OCI-LY3 (cell line): Measurements from ENCODE around the gene SMR3A.

Experiments used
- EZH2phosphoT487 ChIP-seq: fragments of 200-600 bp; shearing (Covaris generic); IDR thresholded peaks from 2 replicates; pipeline ENCODE4 v1.6.1; 2018; ENCODE audit warnings: antibody characterized with exemption, mixed run types, low read depth
- TF ChIP-seq, protein P1 (sequence below): fragments of 200-600, 300-600 bp; sonication (generic); IDR thresholded peaks from 2 replicates; pipeline ENCODE4 v1.5.1; 2014; ENCODE audit warnings: antibody characterized with exemption, low read length, low read depth

DNA sequence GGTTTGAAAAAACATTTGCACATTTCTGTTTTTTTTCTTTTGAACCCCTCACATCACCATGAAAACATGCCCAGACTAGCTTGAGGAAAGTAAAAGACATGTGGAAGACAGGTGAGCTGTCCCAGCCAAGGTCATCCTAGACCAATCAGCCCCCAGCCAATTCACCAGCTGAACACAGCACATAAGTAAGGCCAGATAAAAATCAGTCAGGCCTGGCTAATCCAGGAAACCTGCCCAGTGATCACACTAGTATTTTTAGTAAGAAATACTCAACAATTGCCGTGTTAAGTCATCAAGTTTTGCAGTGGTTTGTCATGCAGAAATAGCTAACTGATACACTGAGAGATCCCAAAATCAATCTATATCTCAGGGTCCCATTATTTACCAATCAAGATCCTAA lies 4.4 kb upstream of the SMR3A start:
- TF ChIP-seq, protein P1, sequence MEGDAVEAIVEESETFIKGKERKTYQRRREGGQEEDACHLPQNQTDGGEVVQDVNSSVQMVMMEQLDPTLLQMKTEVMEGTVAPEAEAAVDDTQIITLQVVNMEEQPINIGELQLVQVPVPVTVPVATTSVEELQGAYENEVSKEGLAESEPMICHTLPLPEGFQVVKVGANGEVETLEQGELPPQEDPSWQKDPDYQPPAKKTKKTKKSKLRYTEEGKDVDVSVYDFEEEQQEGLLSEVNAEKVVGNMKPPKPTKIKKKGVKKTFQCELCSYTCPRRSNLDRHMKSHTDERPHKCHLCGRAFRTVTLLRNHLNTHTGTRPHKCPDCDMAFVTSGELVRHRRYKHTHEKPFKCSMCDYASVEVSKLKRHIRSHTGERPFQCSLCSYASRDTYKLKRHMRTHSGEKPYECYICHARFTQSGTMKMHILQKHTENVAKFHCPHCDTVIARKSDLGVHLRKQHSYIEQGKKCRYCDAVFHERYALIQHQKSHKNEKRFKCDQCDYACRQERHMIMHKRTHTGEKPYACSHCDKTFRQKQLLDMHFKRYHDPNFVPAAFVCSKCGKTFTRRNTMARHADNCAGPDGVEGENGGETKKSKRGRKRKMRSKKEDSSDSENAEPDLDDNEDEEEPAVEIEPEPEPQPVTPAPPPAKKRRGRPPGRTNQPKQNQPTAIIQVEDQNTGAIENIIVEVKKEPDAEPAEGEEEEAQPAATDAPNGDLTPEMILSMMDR = no peak
- no peak for TF ChIP-seq EZH2phosphoT487
